MCF 10A (cell line): Measurements from ENCODE around the gene SRGAP3. TPM values are rescaled to one million over a fixed set of nuclear protein-coding genes. Genes with fewer than 3 reads are reported as not detected.

Source experiments
- BruUV-seq: library from RNA; stranded (reverse); fragments of 400-500 nt; replicated peaks from 2 replicates; lab custom pipeline; 2021; lab: Mats Ljungman, UMichigan
- CTCF ChIA-PET: fragments of 300-600 bp; sonication (Branson Sonifier 250); formaldehyde crosslinking; extraction: SDS; loops from one replicate; lab custom pipeline; 2021; ENCODE audit warnings: antibody characterized with exemption, inconsistent platforms; lab: Yijun Ruan, JAX
- POLR2A ChIA-PET: fragments of 300-600, 350-650 bp; sonication (Branson Sonifier 250); formaldehyde crosslinking; extraction: SDS; loops from one replicate; lab custom pipeline; 2020; ENCODE audit warnings: antibody characterized with exemption, inconsistent platforms; lab: Yijun Ruan, JAX
- DNase-seq: peaks from one replicate; pipeline ENCODE4 v3.0.0-alpha.2; 2018; ENCODE audit not compliant: unreplicated experiment
- H3K27ac Mint-ChIP-seq: one replicate; pipeline ENCODE4 v1.8.0; 2022; ENCODE audit warnings: mild to moderate bottlenecking, low read depth, mixed read lengths; ENCODE audit not compliant: unreplicated experiment
- H3K27me3 Mint-ChIP-seq: one replicate; pipeline ENCODE4 v1.8.0; 2022; ENCODE audit warnings: mixed read lengths; ENCODE audit not compliant: insufficient read depth, unreplicated experiment
- H3K36me3 Mint-ChIP-seq: one replicate; pipeline ENCODE4 v1.8.0; 2022; ENCODE audit warnings: mild to moderate bottlenecking, moderate library complexity, mixed read lengths; ENCODE audit not compliant: insufficient read depth, unreplicated experiment
- H3K4me1 Mint-ChIP-seq: one replicate; pipeline ENCODE4 v1.8.0; 2022; ENCODE audit warnings: mixed read lengths; ENCODE audit not compliant: insufficient read depth, unreplicated experiment
- H3K4me3 Mint-ChIP-seq: one replicate; pipeline ENCODE4 v1.8.0; 2022; ENCODE audit warnings: mild to moderate bottlenecking, moderate library complexity, mixed read lengths; ENCODE audit not compliant: unreplicated experiment
- H3K9me3 Mint-ChIP-seq: one replicate; pipeline ENCODE4 v1.8.0; 2022; ENCODE audit warnings: mixed read lengths; ENCODE audit not compliant: unreplicated experiment
- CTCF ChIP-seq: fragments of 200-600 bp; IDR thresholded peaks from one replicate; pipeline ENCODE4 v1.8.0; 2022; ENCODE audit warnings: antibody characterized with exemption, mild to moderate bottlenecking; ENCODE audit not compliant: unreplicated experiment
- intact Hi-C: fragments of 100-400 bp; cut with micrococcal nuclease; formaldehyde crosslinking; loops from 2 replicates; pipeline ENCODE4 v1.14.1; 2022
- total RNA-seq: library from RNA; stranded (reverse); gene quantifications from 2 replicates; pipeline ENCODE4 v1.2.3, GENCODE V29; 2022

The SRGAP3 gene
- total RNA-seq, 1 experiment from 2014 or later: 19.8 TPM

GRCh38 chr3:9151240-9151639 lies 98.2 kb downstream of the SRGAP3 start:
- no TSS peak for BruUV-seq
- Mint-ChIP-seq H3K36me3 (peaks cover 6% of the 10 kb centered on the region), H3K9me3 (no peaks in the 10 kb centered on the region), H3K4me1 (peaks cover 33% of the 10 kb centered on the region), H3K27ac (peak overlapping the region; percentile 52), H3K4me3 (no peak overlapping the region), H3K27me3 (no peaks in the 10 kb centered on the region)
- POLR2A ChIA-PET: interaction anchor here (0.8 to 0.9 kb wide), 2 partner anchors 8 to 96 kb away, joined by 3 read pairs; no protein-coding TSS in a partner anchor
- DNase-seq: peak; percentile 88
- CTCF ChIA-PET: interaction anchor here (0.7 to 1.7 kb wide), 2 partner anchors 18 to 22 kb away, joined by 3 to 5 read pairs; no protein-coding TSS in a partner anchor
- TF ChIP-seq CTCF: no peak
- intact Hi-C loops: no loop called here

- peaks cover 33% of the 10 kb centered on the region for H3K4me1 Mint-ChIP-seq
- peaks cover 3% of the 10 kb centered on the region for H3K9me3 Mint-ChIP-seq
- intact Hi-C loops: no loop called here
- H3K36me3 Mint-ChIP-seq: no peaks in the 10 kb centered on the region
- peak overlapping the region; percentile 20 for H3K27ac Mint-ChIP-seq
- no peak overlapping the region for H3K4me3 Mint-ChIP-seq
- TF ChIP-seq CTCF: no peak
- H3K27me3 Mint-ChIP-seq: no peaks in the 10 kb centered on the region
- POLR2A ChIA-PET: interaction anchor here (0.7 to 1.2 kb wide), 4 partner anchors 16 to 98 kb away, joined by 3 to 4 read pairs (median 3); no protein-coding TSS in a partner anchor
- CTCF ChIA-PET: interaction anchor here (0.6 to 1.7 kb wide), 3 partner anchors 19 to 1472 kb away, joined by 3 to 5 read pairs (median 3); no protein-coding TSS in a partner anchor
- DNase-seq: peak; percentile 82
- BruUV-seq: no TSS peak
Measured at GRCh38 chr3:9149566-9149965, 99.9 kb downstream of the SRGAP3 start.

GRCh38 chr3:9147896-9148266 lies 101.6 kb downstream of the SRGAP3 start:
- Mint-ChIP-seq H3K9me3 (peaks cover 11% of the 10 kb centered on the region), H3K27me3 (no peaks in the 10 kb centered on the region), H3K27ac (no peak overlapping the region), H3K4me3 (no peak overlapping the region), H3K36me3 (no peaks in the 10 kb centered on the region), H3K4me1 (peaks cover 41% of the 10 kb centered on the region)
- intact Hi-C loops: no loop called here
- no TSS peak for BruUV-seq
- no peak for DNase-seq
- no peak for TF ChIP-seq CTCF
- ChIA-PET POLR2A (no interaction called here), CTCF (interaction anchor here (0.6 kb wide), 2 partner anchors 208 to 583 kb away, joined by 3 read pairs; no protein-coding TSS in a partner anchor)

- no peak for TF ChIP-seq CTCF
- intact Hi-C loops: no loop called here
- ChIA-PET CTCF (no interaction called here), POLR2A (no interaction called here)
- Mint-ChIP-seq H3K27ac (peak overlapping the region; percentile 47), H3K27me3 (no peaks in the 10 kb centered on the region), H3K4me3 (no peak overlapping the region), H3K9me3 (peaks cover 11% of the 10 kb centered on the region), H3K4me1 (peaks cover 45% of the 10 kb centered on the region), H3K36me3 (no peaks in the 10 kb centered on the region)
- BruUV-seq: no TSS peak
- peak; percentile 68 for DNase-seq
Measured at GRCh38 chr3:9147215-9147895, 102.1 kb downstream of the SRGAP3 start.
